Femur (tissue), 1 donor: ENCODE measurements around the gene ZFYVE21.

ENCODE experiments used
- DNase-seq: peaks from one replicate; pipeline ENCODE4 v3.0.0-alpha.2; 2017

Gene ZFYVE21

DNA sequence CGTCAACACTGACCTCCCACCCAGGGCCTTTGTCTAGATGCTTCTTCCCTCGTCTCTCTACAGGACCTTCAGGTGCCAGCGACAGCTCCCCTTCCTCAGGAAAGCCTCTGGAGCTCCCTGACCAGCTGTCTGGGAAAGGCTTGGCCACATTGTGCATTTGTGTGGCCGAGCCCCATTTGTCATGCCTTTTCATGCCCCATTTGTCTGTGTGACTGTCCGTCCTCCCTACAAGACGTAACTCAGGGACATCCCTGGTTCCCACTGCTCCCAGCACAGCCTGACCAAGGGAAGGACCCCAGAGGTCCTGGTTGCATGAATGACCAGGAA, 23.8 kb downstream of the ZFYVE21 start:
- DNase-seq: no peak

DNA sequence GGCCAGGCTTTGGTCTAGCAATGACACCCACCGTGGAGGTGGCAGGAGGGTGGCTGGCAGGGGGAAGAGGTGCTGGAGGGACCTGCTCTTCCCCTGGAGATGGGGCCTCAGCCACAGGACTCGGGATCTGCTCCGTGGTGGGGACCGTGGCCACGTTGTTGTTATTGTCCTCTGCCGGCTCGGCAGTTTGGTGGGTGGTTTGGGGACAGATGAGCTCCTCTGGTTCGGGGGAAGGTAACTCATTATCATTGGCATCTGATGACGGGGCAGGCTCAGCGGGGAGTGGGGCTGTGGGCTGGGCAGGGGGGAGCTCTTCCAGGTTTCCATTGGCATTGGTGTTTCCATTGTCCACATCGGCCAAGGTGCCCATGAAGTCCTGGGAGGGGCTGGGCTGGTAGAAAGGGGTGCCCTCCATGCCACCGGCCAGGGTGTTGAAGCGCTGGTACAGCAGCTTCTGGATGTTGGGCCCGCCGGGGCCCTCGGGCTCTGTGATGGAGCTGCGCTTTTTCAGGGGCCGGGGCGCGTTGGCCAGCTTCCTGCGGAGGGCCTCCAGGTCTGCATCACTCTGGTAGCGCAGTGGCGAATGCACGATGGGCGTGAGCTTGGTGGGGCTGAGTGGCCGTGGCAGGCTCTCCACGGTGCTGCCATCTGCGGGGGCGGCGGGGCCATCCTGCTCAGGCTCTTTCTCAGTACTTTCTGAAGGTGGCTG, 24.3 kb downstream of the ZFYVE21 start:
- DNase-seq: peak; percentile 15

DNA sequence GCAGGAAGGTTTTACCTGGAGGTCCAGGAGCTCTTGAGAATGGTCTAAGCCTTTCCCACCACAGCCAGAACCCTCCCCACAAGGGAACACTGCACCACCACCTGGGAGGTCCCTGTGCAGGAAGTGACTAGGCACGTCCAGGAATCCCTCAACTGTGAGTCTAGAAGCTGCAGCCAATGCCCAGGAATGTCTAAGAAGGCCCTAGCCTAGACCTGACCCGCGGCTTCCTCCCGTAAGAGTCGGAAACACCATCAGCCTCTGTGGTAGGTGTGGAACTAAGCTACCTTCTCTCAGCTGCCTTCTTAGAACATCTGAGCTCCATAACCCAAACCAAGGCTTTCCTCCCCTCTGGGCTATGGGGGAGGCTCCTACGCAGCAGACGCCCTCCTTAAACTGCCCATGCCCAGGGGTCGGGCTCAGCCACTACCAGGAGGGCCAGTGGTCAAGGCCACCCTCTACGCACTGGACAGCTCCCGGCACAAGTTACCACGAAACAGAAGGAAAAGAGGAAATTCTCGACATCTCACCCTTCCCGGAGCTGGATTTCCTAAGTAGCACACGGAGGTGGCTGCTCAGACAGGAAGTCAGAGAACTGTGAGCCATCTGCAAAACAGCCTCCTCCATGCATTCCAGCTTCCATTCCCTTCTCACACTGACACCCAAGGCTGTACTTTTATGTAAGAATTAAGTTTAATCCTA, 25.5 kb downstream of the ZFYVE21 start:
- DNase-seq: no peak

DNA sequence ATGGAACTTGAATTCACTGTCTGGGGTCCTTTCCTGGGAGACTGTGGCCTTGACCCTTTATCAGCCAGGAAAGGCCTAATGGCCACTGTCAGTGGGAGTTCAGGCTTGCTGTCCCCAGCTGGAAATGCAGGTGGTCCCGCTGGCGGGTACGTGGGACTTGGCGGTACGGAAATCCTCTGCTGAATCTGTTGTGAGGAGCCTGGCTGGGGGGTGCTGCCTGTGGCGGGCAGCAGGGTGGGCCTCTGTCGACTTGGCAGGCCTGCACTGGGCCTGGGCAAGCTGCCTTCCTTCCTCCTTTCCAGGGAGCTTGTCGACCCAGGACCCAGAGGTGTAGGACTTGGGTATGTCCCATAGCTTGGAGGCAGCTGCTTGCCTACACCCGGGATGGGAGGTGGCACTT, 26.3 kb downstream of the ZFYVE21 start:
- no peak for DNase-seq

DNA sequence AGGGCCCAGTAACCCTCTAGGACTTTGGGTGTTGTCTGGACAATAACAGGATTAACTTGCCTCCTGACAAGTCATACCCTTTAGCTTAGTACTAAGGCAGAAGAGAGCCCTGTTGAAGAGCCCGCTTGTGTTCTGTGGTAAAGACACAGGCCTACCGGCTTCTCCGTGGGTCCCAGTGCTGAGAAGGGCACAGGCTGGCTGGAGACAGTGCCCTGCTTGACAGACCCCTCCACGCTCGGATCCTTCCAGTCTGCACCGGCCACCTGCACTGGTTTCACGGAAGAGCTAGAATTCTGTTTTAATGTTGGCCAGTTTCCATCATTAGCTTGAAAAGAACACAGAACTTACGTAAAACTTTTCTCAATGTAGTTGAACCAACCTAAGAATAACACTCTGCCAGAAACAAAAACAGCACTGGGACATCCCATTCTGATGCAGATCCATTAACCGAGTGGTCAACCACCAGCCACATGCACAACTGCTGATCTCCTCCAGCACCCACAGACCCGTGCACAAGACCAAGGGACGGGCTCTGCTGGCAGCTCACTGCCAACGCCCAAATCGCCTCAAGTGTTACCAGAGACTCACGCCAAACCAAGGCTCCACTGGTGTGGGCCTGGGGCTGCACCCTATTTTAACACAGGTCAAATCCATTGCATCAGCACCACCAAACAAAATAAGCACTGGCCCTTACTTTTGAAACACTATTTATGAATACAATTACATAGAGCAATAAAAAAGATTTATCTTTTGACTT, 27.1 kb downstream of the ZFYVE21 start:
- DNase-seq: no peak

GRCh38 chr14:103743691-103744090, 28.1 kb downstream of the ZFYVE21 start:
- DNase-seq: no peak

GRCh38 chr14:103744621-103745395, 29.2 kb downstream of the ZFYVE21 start:
- no peak for DNase-seq

DNA sequence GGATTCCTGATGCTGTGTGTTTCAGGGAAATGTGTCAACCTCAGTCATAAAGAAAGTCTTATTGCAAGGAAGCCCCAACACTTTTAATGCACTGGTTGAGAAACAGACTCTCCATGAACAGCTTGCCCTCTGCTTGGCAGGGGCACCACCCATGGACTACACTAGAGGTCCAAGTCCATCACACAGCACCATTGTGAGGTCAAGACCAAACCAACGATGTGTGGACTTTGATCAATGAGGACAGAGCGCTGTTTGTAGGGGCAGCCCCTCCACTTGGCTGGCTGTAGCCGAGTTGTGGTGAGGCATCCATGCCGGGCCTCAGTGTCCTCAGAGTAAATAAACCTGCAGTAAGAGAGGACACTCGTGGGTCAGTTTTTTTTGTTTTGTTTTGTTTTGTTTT, 29.8 kb downstream of the ZFYVE21 start:
- no peak for DNase-seq

- DNase-seq: no peak
These were observed 31.1 kb downstream of the ZFYVE21 start for GRCh38 chr14:103746701-103747100.

DNA sequence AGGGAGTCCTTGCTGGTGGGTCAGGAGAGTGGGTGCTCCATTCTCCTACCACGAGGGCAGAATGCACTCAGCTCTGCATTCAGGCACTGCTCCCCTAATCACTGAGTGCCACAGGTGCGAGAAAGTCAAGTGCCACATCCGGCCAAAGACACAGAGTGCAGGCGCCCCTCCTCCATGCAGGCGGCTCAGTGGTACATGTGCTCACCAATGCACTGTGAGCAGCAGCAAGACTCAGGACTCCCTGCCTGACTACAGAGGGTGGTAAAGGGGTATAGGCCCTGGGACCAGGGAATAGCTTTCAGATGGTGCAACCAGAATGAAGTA, 32.9 kb downstream of the ZFYVE21 start:
- DNase-seq: no peak

DNA sequence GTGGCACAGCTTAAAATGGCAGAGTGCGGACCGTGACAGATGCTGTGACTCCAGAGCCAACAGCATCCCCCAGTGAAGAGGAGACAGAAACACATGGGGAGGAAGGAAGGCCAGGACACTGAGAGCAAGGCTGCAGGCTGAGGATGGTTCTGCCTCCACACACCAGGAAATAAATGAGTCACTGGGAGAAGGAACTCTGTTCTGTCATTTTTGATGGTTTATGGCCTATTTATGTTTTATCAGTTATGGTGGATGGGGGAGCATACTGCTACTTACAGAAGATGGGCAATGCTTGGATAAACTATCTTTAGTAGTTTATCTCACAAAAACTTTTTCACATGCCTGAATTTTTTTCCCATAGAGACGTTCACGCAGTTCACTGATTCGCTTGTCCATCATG, 33.8 kb downstream of the ZFYVE21 start:
- no peak for DNase-seq

- no peak for DNase-seq
These were observed 34.2 kb downstream of the ZFYVE21 start for GRCh38 chr14:103749860-103750259.

- DNase-seq: no peak
These were observed 38.2 kb downstream of the ZFYVE21 start for GRCh38 chr14:103753774-103754173.

GRCh38 chr14:103755060-103755459, 39.5 kb downstream of the ZFYVE21 start:
- no peak for DNase-seq

GRCh38 chr14:103758059-103758776, 42.6 kb downstream of the ZFYVE21 start:
- no peak for DNase-seq

DNA sequence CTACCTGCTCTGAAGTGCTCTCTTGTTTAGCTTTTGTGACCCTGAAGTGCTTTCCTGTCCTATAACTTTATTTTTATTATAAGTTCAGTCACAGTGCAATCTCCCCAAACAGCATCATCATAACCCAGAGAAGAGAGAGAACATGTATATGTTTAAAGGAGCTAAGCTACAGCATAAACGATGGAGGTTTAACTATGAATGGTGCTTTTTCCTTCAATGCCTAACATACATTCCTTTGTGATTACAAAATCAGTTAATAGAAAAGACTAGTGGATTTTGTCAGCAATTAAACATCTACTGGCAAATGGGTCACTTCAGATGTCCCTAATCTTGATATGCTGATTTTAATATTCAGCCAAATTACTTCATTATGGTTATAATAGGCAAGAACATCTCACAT, 46.4 kb downstream of the ZFYVE21 start:
- DNase-seq: no peak

DNA sequence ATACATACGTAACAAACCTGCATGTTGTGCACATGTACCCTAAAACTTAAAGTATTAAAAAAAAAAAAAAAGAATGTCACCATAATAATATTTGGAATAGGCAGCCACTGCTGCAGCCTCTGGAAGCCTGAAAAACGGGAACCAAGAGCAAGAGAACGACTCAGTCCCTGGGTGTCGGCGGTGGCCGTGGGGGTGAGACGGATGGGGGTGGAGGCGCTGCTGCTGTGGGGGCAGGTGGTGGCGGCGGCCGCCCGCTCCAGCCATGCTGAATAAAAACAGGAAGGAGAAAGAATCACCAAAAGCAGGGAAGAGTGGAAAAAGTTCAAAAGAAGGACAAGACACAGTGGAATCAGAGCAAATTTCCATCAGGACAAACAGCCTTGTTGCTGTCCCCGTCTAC, 46.9 kb downstream of the ZFYVE21 start:
- DNase-seq: no peak

DNA sequence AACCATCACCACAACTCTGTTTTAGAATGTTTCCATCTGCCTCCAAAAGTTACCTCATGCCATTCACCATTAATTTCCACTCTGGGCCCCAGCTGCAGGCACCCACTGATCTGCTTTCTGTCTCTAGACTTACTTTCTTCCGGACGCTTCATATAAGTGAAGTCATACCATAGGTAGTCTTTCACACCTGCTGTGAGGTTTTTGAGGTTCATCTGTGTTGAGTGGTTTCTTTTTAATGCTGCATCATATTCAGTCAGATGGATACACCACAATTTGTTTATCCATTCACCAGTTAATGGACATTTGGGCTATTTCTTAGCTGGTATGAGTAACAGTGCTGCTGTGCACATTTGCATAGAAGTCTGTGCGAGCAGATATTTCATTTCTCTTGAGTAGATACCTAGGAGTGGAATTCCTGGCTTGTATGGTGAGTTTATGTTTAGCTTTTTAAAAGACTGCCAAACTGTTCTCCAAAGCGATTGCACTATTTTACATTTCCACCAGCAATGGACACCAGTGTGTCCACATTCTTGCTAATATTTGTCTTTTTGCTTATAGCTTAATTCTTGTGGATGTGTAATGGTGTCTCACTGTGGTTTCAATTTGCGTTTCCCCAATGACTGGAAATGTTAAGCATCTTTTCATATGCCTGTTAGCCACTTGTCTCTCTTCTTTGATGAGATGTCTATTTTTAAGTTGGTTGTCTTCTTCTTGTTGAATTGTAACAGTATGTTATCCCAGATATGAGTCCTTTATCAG, 48.3 kb downstream of the ZFYVE21 start:
- no peak for DNase-seq

GRCh38 chr14:103765526-103765925, 49.9 kb downstream of the ZFYVE21 start:
- no peak for DNase-seq

GRCh38 chr14:103767336-103767894, 51.8 kb downstream of the ZFYVE21 start:
- DNase-seq: no peak

GRCh38 chr14:103770500-103770899, 54.9 kb downstream of the ZFYVE21 start:
- no peak for DNase-seq

- DNase-seq: no peak
These were observed 55.3 kb downstream of the ZFYVE21 start for GRCh38 chr14:103770902-103771301.
